Osteocyte (in vitro differentiated cells): ENCODE data around the gene UGT1A5. TPM values are rescaled to one million over a fixed set of nuclear protein-coding genes. Genes with fewer than 3 reads are reported as not detected.

ENCODE experiments used
- DNase-seq: peaks from one replicate; pipeline ENCODE4 v3.0.0; 2021; ENCODE audit warnings: mixed read lengths; ENCODE audit not compliant: unreplicated experiment; ENCODE audit errors: extremely low spot score
- H3K27ac Mint-ChIP-seq: one replicate; pipeline ENCODE4 v1.8.0; 2021; ENCODE audit warnings: mild to moderate bottlenecking, mixed read lengths; ENCODE audit not compliant: unreplicated experiment
- H3K27me3 Mint-ChIP-seq: one replicate; pipeline ENCODE4 v1.8.0; 2021; ENCODE audit warnings: mixed read lengths; ENCODE audit not compliant: unreplicated experiment
- H3K36me3 Mint-ChIP-seq: one replicate; pipeline ENCODE4 v1.8.0; 2021; ENCODE audit warnings: mixed read lengths; ENCODE audit not compliant: unreplicated experiment
- H3K4me1 Mint-ChIP-seq: one replicate; pipeline ENCODE4 v1.8.0; 2021; ENCODE audit warnings: mixed read lengths; ENCODE audit not compliant: unreplicated experiment
- H3K4me3 Mint-ChIP-seq: one replicate; pipeline ENCODE4 v1.8.0; 2021; ENCODE audit warnings: mild to moderate bottlenecking, moderate library complexity, mixed read lengths; ENCODE audit not compliant: unreplicated experiment
- H3K9me3 Mint-ChIP-seq: one replicate; pipeline ENCODE4 v1.8.0; 2021; ENCODE audit warnings: mixed read lengths; ENCODE audit not compliant: unreplicated experiment
- total RNA-seq: library from RNA; stranded (reverse); gene quantifications from 2 replicates; pipeline ENCODE4 v1.2.1, GENCODE V29; 2021
- TF ChIP-seq, protein P1 (sequence below): fragments of 200-600 bp; sonication (generic); IDR thresholded peaks from 2 replicates; pipeline ENCODE4 v1.5.0; 2021; ENCODE audit warnings: antibody characterized with exemption, mild to moderate bottlenecking, moderate library complexity

UGT1A5 gene
- total RNA-seq, 1 donor from 2014 or later, result not detected

DNA sequence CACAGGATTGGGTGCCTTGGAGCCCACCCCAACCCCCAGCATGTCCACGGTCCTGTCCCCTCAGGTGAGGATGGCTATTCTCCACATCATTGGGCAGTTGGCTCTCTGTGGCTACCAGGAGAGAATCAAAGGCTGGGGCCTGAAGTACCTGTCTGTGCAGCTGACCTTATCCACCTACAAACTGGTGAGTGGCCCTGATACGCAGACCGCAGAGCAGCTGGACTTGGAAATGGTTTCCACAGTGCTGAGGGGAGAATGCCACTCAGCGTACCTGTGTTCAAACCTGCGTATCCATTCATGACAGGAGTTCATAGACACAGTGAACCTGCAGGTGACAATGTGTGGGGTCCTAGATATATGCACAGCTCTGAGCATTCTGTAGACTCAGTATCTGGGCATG lies 87.0 kb downstream of the UGT1A5 start:
- H3K27me3 Mint-ChIP-seq, result peaks cover 22% of the 10 kb centered on the region
- no peaks in the 10 kb centered on the region for H3K4me1 Mint-ChIP-seq
- H3K36me3 Mint-ChIP-seq, result no peaks in the 10 kb centered on the region
- no peak overlapping the region for H3K4me3 Mint-ChIP-seq
- TF ChIP-seq, protein P1, sequence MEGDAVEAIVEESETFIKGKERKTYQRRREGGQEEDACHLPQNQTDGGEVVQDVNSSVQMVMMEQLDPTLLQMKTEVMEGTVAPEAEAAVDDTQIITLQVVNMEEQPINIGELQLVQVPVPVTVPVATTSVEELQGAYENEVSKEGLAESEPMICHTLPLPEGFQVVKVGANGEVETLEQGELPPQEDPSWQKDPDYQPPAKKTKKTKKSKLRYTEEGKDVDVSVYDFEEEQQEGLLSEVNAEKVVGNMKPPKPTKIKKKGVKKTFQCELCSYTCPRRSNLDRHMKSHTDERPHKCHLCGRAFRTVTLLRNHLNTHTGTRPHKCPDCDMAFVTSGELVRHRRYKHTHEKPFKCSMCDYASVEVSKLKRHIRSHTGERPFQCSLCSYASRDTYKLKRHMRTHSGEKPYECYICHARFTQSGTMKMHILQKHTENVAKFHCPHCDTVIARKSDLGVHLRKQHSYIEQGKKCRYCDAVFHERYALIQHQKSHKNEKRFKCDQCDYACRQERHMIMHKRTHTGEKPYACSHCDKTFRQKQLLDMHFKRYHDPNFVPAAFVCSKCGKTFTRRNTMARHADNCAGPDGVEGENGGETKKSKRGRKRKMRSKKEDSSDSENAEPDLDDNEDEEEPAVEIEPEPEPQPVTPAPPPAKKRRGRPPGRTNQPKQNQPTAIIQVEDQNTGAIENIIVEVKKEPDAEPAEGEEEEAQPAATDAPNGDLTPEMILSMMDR, result no peak
- H3K27ac Mint-ChIP-seq, result no peak overlapping the region
- H3K9me3 Mint-ChIP-seq, result peaks cover 3% of the 10 kb centered on the region
- no peak for DNase-seq

DNA sequence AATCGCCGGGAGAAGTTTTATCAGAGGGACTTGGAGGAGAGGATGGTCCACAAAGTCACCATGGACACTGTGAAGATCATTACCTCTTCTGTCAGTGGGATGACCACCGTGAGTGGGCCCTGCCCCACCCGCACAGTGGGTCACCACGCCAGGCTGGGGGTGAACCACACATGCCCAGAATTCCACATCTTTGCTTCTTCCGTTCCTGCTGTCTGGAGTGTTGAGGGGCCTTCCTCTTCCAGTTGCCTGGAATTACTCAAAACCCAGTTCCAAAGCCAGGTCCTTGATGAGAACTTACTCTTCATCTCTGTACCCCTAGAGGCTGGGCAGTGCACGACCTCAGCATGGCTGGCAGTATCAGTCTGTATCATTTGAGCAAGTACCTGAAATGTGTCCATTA lies 87.5 kb downstream of the UGT1A5 start:
- Mint-ChIP-seq H3K4me3 (no peak overlapping the region), H3K27me3 (peaks cover 27% of the 10 kb centered on the region), H3K36me3 (no peaks in the 10 kb centered on the region), H3K4me1 (no peaks in the 10 kb centered on the region), H3K27ac (no peak overlapping the region), H3K9me3 (peaks cover 3% of the 10 kb centered on the region)
- TF ChIP-seq, protein P1, result no peak
- DNase-seq, result no peak

DNA sequence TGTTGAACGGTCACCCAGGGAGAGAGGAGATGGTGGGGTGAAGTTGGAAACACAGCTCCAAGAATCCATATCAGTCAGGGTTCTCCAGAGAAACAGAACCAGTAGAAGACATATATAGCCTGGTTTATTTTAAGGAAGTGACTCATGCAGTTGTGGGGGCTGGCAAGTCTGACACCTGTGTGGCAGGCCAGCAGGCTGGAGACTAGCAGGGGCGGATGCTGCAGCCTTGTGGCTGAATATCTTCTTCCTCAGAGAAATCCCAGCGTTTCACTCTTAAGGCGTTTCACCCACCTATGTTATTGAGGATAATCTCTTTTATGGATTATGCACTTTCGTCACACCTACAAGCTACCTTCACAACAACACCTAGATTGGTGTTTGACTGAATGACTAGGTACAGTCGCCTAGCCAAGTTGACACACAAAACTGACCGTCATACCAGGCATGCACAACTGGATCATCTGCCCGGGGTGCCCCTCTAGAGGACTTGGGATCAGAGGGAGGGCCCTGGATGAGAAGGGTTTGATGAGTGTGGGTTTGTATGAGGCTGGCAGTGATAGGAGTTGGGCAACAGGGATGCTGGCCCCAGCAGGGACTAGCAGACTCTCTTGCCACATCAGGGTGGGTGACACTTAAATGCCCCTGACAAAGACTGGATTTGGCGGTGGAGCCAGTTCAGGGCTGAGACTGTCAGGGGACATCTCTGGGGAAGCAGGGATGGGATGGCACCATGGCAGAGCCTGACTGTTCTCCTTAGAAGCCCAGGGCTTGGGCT lies 88.8 kb downstream of the UGT1A5 start:
- H3K27ac Mint-ChIP-seq, result no peak overlapping the region
- TF ChIP-seq, protein P1, result no peak
- no peak for DNase-seq
- peaks cover 3% of the 10 kb centered on the region for H3K9me3 Mint-ChIP-seq
- H3K36me3 Mint-ChIP-seq, result no peaks in the 10 kb centered on the region
- peaks cover 39% of the 10 kb centered on the region for H3K27me3 Mint-ChIP-seq
- H3K4me3 Mint-ChIP-seq, result no peak overlapping the region
- no peaks in the 10 kb centered on the region for H3K4me1 Mint-ChIP-seq

DNA sequence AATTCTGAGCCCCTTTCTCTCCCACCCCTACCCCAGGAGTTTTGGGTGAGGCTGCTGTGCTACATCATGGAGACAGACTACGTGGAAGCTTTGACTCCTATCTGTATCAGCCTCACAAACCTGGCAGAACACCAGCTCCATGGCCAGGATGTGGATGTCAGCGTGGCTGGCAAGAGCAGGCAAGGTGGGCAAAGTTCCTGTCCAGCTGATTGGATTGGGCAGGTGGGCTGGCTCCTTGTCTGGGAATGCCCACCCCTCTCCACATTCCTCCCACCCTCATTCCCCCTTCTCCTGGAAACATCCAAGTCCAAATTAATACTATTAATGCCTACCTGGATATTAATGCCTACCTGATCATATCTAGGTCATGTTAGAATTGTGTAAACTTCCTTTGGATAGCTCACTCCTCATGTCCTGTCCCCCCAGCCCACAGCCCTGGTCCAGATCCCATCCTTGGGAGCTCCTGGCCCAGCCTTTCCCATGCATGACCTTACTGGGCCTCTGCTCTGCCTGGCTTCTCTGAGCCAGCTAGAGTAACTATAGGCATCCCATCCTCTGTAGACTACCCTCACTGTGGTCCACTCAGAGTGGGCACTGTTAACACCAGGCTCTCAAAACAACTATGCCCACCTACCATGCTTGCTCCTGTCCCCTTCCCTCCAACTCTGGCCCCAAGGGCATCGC lies 89.6 kb downstream of the UGT1A5 start:
- H3K4me1 Mint-ChIP-seq, result no peaks in the 10 kb centered on the region
- peaks cover 3% of the 10 kb centered on the region for H3K9me3 Mint-ChIP-seq
- no peak overlapping the region for H3K27ac Mint-ChIP-seq
- DNase-seq, result no peak
- TF ChIP-seq, protein P1, result no peak
- no peaks in the 10 kb centered on the region for H3K36me3 Mint-ChIP-seq
- peaks cover 39% of the 10 kb centered on the region for H3K27me3 Mint-ChIP-seq
- H3K4me3 Mint-ChIP-seq, result no peak overlapping the region

DNA sequence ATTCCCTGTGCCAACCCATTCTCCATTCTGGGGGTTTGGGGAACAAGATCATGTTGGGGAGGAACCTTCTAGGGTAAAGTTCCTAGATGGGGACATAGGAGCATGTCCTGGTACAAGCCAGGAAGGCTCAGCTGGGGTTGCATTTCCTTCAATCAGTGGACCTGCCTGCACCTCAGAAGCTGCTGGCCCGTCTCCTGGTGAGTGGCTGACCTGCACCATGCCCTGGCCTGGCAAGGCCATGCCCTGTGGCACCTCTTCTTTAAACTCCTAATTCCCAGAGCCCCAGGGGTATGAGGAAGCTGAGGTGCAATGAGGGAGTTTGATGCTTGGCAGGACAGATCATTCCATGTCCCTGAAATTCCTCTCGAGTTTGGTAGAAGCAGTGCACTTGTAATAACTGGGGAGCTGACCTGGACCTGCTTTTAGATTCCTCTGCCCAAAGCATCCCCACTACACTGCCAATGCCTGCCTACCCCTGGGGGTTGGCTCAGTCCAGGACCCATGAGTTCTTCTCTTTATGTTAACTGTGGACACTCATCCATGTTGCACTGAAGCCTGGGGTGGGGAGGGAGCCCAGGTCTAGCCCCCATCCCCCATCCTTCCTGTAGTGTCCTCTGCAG lies 90.7 kb downstream of the UGT1A5 start:
- H3K9me3 Mint-ChIP-seq, result peaks cover 3% of the 10 kb centered on the region
- TF ChIP-seq, protein P1, result no peak
- peak; percentile 65 for DNase-seq
- no peak overlapping the region for H3K27ac Mint-ChIP-seq
- H3K27me3 Mint-ChIP-seq, result peaks cover 39% of the 10 kb centered on the region
- no peaks in the 10 kb centered on the region for H3K4me1 Mint-ChIP-seq
- no peaks in the 10 kb centered on the region for H3K36me3 Mint-ChIP-seq
- H3K4me3 Mint-ChIP-seq, result no peak overlapping the region
